ENCODE measurements around the gene COMMD10.
"Not testable (repeated sequence)": the region's sequence is repeated elsewhere in the genome, so short reads cannot be mapped to it uniquely, and the experiment has no call there.

The COMMD10 gene

DNA sequence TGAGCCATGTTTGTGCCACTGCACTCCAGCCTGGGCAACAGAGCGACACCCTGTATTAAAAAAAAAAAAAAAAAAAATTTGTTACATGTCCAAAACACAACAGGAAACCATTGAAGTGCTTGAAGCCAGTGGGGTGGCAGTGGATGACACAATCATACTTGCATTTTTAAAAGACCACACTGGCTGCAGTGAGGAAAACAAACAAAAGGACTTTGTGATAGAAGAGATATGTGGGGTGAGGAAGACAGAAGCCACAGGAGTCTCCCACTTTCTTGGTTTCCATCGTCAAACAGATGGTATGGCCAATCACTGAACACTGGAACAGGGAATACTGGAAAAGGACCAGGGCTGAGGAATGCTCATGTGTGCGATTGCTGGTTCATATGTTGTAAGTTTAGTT, 20.9 kb upstream of the COMMD10 start:
- H3K36me3 ChIP-seq (ENCODE audit: insufficient read depth, low read length): no peaks in the 10 kb centered on the region
- no peaks in the 10 kb centered on the region for H3K9me3 ChIP-seq (ENCODE audit: low read length)
- H3K27ac ChIP-seq (ENCODE audit: low read depth, low read length): no peak overlapping the region
- H3K9ac ChIP-seq (ENCODE audit: low read length): no peak overlapping the region
- H3K27me3 ChIP-seq (ENCODE audit: control insufficient read depth in 1 of 2, insufficient read depth in 2 of 2, low read length in 2 of 2): no peaks in the 10 kb centered on the region
- peaks cover 3% of the 10 kb centered on the region for H3K4me1 ChIP-seq (ENCODE audit: insufficient read depth, low read length)
- no peak overlapping the region for H3K4me3 ChIP-seq (ENCODE audit: low read depth in 1 of 2, low read length in 2 of 2)

DNA sequence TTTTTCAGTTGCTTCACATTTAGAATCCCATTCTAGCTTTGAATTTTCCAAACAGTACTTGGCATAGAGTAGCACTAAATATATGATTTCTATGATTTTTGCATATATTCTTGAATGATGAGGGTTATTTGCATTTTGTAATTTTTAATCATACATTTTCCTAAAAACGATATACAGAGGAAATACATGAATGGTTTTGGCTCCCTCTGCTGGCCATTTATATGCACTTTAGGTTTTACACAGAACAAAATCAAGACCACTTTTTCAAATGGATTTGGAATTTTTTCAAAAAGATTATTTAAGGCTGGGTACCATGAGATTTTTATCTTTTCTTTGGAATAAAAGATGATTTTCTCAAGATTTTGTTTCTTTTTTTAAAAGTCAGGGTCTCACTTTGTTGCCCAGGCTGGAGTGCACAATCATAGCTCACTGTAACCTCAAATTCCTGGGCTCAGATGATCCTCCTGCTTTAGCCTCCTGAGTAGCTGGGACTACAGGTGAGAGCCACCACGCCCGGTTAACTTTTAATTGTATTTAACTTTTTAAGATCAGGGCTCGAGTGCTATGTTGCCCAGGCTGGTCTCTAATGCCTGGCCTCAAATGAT, 16.7 kb upstream of the COMMD10 start:
- Histone ChIP-seq H3K9me3 (ENCODE audit: low read length) (no peaks in the 10 kb centered on the region), H3K27me3 (ENCODE audit: control insufficient read depth in 1 of 2, insufficient read depth in 2 of 2, low read length in 2 of 2) (no peaks in the 10 kb centered on the region), H3K36me3 (ENCODE audit: insufficient read depth, low read length) (no peaks in the 10 kb centered on the region), H3K27ac (ENCODE audit: low read depth, low read length) (no peak overlapping the region), H3K9ac (ENCODE audit: low read length) (no peak overlapping the region), H3K4me3 (ENCODE audit: low read depth in 1 of 2, low read length in 2 of 2) (no peak overlapping the region), H3K4me1 (ENCODE audit: insufficient read depth, low read length) (peaks cover 3% of the 10 kb centered on the region)

DNA sequence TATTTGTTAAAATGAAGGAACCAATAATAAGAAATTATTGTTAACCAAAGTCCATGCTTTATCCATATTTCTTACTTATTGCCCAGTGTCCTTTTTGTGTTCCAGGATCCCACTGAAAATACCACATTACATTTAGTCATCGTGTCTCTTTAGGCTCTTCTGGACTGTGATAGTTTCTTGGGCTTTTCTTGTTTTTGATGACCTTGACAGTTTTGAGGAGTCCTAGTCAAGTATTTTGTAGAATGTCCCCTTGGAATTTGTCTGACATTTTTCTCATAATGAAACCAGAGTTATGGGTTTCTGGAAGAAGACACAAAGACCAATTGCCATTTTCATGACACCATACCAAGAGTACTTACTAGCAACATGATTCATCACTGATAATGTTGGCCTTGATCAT, 13.6 kb upstream of the COMMD10 start:
- H3K36me3 ChIP-seq (ENCODE audit: insufficient read depth, low read length): no peaks in the 10 kb centered on the region
- no peaks in the 10 kb centered on the region for H3K27me3 ChIP-seq (ENCODE audit: control insufficient read depth in 1 of 2, insufficient read depth in 2 of 2, low read length in 2 of 2)
- no peak overlapping the region for H3K4me3 ChIP-seq (ENCODE audit: low read depth in 1 of 2, low read length in 2 of 2)
- H3K9ac ChIP-seq (ENCODE audit: low read length): no peak overlapping the region
- H3K4me1 ChIP-seq (ENCODE audit: insufficient read depth, low read length): peaks cover 3% of the 10 kb centered on the region
- H3K27ac ChIP-seq (ENCODE audit: low read depth, low read length): no peak overlapping the region
- no peaks in the 10 kb centered on the region for H3K9me3 ChIP-seq (ENCODE audit: low read length)

DNA sequence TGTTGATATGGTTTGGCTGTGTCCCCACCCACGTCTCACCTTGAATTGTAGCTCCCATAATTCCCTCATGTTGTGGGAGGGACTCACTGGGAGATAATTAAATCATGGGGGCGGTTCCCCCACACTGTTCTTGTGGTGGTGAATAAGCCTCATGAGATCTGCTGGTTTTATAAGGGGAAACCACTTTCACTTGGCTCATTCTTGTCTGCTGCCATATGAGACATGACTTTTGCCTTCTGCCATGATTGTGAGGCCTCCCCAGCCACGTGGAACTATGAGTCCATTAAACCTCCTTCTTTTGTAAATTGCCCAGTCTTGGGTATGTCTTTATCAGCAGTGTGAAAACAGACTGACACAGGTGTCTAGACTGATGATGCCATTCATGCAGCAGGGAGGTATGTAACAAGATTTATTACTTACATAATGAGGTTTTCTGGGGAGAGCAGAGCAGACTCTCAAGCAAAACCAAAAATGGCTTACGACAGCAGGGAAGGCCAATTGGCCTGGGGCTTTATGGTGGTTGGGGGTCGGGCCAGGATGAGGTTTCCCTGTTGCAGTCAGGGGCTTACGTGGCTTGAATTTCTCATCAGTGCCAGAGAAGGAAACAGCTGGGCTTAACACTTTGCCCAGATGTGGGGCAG, 9.5 kb upstream of the COMMD10 start:
- Histone ChIP-seq H3K9me3 (ENCODE audit: low read length) (no peaks in the 10 kb centered on the region), H3K9ac (ENCODE audit: low read length) (no peak overlapping the region), H3K4me1 (ENCODE audit: insufficient read depth, low read length) (no peaks in the 10 kb centered on the region), H3K27me3 (ENCODE audit: control insufficient read depth in 1 of 2, insufficient read depth in 2 of 2, low read length in 2 of 2) (no peaks in the 10 kb centered on the region), H3K36me3 (ENCODE audit: insufficient read depth, low read length) (no peaks in the 10 kb centered on the region), H3K27ac (ENCODE audit: low read depth, low read length) (no peak overlapping the region), H3K4me3 (ENCODE audit: low read depth in 1 of 2, low read length in 2 of 2) (no peak overlapping the region)

DNA sequence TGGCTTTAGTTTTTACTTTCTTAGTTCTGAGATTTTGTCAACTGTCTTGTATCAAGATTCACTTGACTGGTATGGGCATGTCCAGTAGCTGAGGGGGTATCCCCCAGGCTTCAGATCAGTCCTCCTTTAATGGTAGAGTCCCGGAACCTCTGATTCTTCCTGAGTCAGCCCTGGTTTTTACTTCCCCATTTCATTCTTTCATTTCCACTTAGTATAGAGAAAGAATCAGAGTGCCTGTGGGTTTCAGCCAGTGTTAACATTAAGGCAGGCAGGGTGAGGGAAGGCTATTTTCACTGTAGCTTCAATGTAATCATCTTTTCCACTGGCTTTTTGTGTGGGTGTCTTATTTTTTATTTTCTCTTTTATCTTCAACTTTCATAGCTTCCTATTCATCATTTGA, 8.3 kb upstream of the COMMD10 start:
- Histone ChIP-seq H3K9me3 (ENCODE audit: low read length) (no peaks in the 10 kb centered on the region), H3K27ac (ENCODE audit: low read depth, low read length) (no peak overlapping the region), H3K36me3 (ENCODE audit: insufficient read depth, low read length) (no peaks in the 10 kb centered on the region)

DNA sequence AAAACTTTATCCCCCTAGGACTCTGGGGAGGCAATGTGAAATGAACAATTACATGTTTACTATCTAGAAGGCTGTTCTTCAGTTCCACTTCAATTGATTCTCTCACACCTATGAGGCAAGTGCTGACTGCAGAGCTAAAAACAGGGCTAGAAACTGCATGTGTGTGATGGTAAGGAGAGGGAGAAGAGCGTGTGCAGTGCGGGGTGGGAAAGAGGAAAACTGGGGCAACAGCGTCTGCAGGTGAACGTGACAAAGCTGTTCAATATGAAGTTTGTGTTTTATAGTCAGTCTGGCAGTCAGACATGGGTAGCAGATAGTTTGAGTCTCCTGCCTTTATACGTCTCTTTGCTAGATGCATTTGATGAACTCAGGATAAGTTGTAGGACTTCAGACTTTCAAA, 6.6 kb upstream of the COMMD10 start:
- Histone ChIP-seq H3K27me3 (ENCODE audit: control insufficient read depth in 1 of 2, insufficient read depth in 2 of 2, low read length in 2 of 2) (no peaks in the 10 kb centered on the region), H3K27ac (ENCODE audit: low read depth, low read length) (no peak overlapping the region), H3K9me3 (ENCODE audit: low read length) (no peaks in the 10 kb centered on the region), H3K4me3 (ENCODE audit: low read depth in 1 of 2, low read length in 2 of 2) (no peak overlapping the region), H3K36me3 (ENCODE audit: insufficient read depth, low read length) (no peaks in the 10 kb centered on the region), H3K4me1 (ENCODE audit: insufficient read depth, low read length) (no peaks in the 10 kb centered on the region), H3K9ac (ENCODE audit: low read length) (no peak overlapping the region)

More for the DNA sequence above, 8.3 kb upstream of the COMMD10 start:
- no peak overlapping the region for H3K4me3 ChIP-seq (ENCODE audit: low read depth in 1 of 2, low read length in 2 of 2)
- no peaks in the 10 kb centered on the region for H3K4me1 ChIP-seq (ENCODE audit: insufficient read depth, low read length)
- H3K9ac ChIP-seq (ENCODE audit: low read length): no peak overlapping the region
- H3K27me3 ChIP-seq (ENCODE audit: control insufficient read depth in 1 of 2, insufficient read depth in 2 of 2, low read length in 2 of 2): no peaks in the 10 kb centered on the region

DNA sequence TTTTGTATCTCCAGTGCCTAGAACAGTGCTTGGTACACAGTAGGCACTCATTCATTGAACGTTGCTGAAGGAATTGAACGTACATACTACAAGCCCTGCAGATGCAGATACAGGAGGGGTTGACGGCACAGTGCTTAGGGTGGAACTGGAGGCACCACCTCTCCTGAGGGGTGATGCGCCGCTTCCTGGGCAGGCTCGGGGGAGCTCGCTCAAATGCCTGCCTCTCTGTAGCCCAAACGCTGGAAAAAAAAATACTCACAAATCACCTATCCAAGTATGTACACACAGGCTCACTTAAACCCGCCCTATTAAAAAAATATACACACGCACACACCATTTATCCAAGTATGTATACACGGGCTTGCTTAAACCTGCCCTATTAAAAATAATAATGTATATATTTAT, 536 bp upstream of the COMMD10 start:
- Histone ChIP-seq H3K9me3 (ENCODE audit: low read length) (no peaks in the 10 kb centered on the region), H3K27me3 (ENCODE audit: control insufficient read depth in 1 of 2, insufficient read depth in 2 of 2, low read length in 2 of 2) (no peaks in the 10 kb centered on the region), H3K27ac (ENCODE audit: low read depth, low read length) (no peak overlapping the region), H3K4me3 (ENCODE audit: low read depth in 1 of 2, low read length in 2 of 2) (peak overlapping the region; percentile 80 to 91), H3K36me3 (ENCODE audit: insufficient read depth, low read length) (no peaks in the 10 kb centered on the region), H3K4me1 (ENCODE audit: insufficient read depth, low read length) (peaks cover 15% of the 10 kb centered on the region), H3K9ac (ENCODE audit: low read length) (no peak overlapping the region)

DNA sequence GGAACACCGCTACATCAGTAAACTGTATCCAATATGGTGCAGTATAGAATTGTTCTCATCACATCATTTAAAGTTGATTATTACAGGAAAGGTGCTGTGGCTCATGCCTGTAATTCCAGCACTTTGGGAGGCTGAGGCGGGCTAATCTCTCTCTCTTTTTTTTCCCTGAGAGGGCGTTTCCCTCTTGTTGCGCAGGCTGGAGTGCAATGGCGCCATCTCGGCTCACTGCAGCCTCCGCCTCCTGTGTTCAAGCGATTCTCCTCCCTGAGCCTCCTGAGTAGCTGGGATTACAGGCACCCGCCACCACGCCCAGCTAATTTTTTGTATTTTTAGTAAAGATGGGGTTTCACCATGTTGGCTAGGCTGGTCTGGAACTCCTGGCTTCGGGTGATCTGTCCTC, 1.5 kb downstream of the COMMD10 start:
- Histone ChIP-seq H3K4me3 (ENCODE audit: low read depth in 1 of 2, low read length in 2 of 2) (peak overlapping the region in 1 of 2 donors; percentile 91), H3K4me1 (ENCODE audit: insufficient read depth, low read length) (peaks cover 15% of the 10 kb centered on the region)
- H3K36me3 ChIP-seq (ENCODE audit: insufficient read depth, low read length); H3K9ac ChIP-seq (ENCODE audit: low read length); H3K9me3 ChIP-seq (ENCODE audit: low read length); H3K27ac ChIP-seq (ENCODE audit: low read depth, low read length); H3K27me3 ChIP-seq (ENCODE audit: control insufficient read depth in 1 of 2, insufficient read depth in 2 of 2, low read length in 2 of 2): not testable (repeated sequence)

DNA sequence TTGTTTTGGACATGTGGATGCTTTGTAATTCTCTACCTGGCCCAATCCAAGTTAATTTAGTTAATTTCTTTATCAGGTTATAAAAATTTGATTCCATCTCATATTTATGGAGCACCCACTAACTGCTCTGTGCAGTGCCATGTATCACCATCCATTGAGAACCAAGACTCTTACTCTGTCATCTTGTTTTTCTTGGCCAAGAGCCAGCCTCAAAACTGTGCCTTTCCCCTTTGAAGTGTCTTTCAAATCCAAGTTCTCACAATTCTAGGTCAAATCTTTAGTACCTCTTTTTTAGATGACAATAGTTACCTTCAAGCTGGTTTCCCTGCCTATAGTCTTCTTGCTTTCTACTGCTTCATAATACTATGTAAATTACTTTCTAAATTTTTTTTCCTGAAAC, 3.2 kb downstream of the COMMD10 start:
- no peak overlapping the region for H3K27ac ChIP-seq (ENCODE audit: low read depth, low read length)
- H3K4me1 ChIP-seq (ENCODE audit: insufficient read depth, low read length): peaks cover 15% of the 10 kb centered on the region
- no peak overlapping the region for H3K4me3 ChIP-seq (ENCODE audit: low read depth in 1 of 2, low read length in 2 of 2)
- peaks cover 19% of the 10 kb centered on the region for H3K36me3 ChIP-seq (ENCODE audit: insufficient read depth, low read length)
- H3K9ac ChIP-seq (ENCODE audit: low read length): no peak overlapping the region
- no peaks in the 10 kb centered on the region for H3K27me3 ChIP-seq (ENCODE audit: control insufficient read depth in 1 of 2, insufficient read depth in 2 of 2, low read length in 2 of 2)
- H3K9me3 ChIP-seq (ENCODE audit: low read length): no peaks in the 10 kb centered on the region

DNA sequence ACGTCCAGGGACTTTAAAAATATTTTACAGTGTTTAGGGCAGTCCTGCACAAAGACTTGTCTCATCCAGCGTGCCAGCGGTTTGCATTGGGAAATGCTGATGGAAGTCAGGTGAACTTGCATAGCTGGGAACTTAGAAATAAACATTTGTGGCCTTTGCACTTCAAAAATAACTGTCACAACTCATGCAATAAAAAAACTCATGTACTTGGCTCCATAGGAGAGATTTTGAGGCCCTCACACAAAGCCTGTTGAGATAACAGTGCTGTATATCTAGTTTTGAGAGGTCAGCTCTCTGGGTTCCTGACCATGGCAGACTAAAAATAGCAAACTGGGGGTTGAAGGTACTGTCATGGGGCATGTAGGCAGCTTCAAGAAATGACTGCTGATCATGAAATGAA, 5.5 kb downstream of the COMMD10 start:
- no peak overlapping the region for H3K27ac ChIP-seq (ENCODE audit: low read depth, low read length)

DNA sequence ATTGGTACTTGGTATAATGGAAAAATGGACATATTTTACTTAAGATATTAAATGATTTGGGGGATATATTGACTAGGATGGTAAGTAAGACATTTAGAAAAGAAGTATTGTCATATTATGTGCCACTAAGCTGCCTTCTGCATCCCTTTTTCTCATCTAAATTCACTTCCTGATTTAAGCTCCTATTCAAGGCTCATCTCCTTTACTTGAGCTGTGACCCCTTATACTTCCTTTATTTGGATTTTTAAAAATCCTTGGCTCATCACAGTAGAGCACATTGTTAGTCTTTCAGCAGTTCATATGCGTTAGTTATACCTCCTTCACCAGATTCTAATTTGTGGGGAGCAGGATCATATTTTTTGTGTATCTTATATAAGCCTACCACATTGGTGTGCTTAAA, 6.6 kb downstream of the COMMD10 start:
- Histone ChIP-seq H3K9ac (ENCODE audit: low read length) (no peak overlapping the region), H3K36me3 (ENCODE audit: insufficient read depth, low read length) (peaks cover 38% of the 10 kb centered on the region), H3K27ac (ENCODE audit: low read depth, low read length) (no peak overlapping the region), H3K9me3 (ENCODE audit: low read length) (no peaks in the 10 kb centered on the region), H3K4me3 (ENCODE audit: low read depth in 1 of 2, low read length in 2 of 2) (no peak overlapping the region), H3K27me3 (ENCODE audit: control insufficient read depth in 1 of 2, insufficient read depth in 2 of 2, low read length in 2 of 2) (no peaks in the 10 kb centered on the region), H3K4me1 (ENCODE audit: insufficient read depth, low read length) (no peaks in the 10 kb centered on the region)

More for the DNA sequence above, 5.5 kb downstream of the COMMD10 start:
- H3K9me3 ChIP-seq (ENCODE audit: low read length): no peaks in the 10 kb centered on the region
- H3K27me3 ChIP-seq (ENCODE audit: control insufficient read depth in 1 of 2, insufficient read depth in 2 of 2, low read length in 2 of 2): no peaks in the 10 kb centered on the region
- peaks cover 8% of the 10 kb centered on the region for H3K4me1 ChIP-seq (ENCODE audit: insufficient read depth, low read length)
- H3K4me3 ChIP-seq (ENCODE audit: low read depth in 1 of 2, low read length in 2 of 2): no peak overlapping the region
- H3K9ac ChIP-seq (ENCODE audit: low read length): no peak overlapping the region
- H3K36me3 ChIP-seq (ENCODE audit: insufficient read depth, low read length): peaks cover 38% of the 10 kb centered on the region

DNA sequence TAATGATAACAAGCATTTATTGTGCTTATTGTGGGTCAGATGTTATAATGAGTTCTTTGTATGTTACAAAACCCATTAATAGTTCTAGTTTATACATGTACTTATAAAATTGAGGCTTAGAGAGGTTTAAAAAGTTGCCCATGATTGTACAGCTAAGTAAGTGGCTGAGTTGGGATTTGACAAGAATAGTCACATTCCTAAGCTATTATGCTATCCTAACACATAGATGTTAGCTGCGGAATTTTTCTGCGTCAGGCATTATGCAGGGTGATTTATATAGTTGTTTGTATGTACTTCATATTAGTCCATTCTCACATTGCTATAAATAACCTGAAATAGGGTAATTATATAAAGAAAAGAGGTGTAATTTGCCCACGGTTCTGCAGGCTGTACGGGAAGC, 12.5 kb downstream of the COMMD10 start:
- Histone ChIP-seq H3K36me3 (ENCODE audit: insufficient read depth, low read length) (peaks cover 27% of the 10 kb centered on the region), H3K4me3 (ENCODE audit: low read depth in 1 of 2, low read length in 2 of 2) (no peak overlapping the region), H3K9ac (ENCODE audit: low read length) (no peak overlapping the region), H3K27me3 (ENCODE audit: control insufficient read depth in 1 of 2, insufficient read depth in 2 of 2, low read length in 2 of 2) (no peaks in the 10 kb centered on the region), H3K9me3 (ENCODE audit: low read length) (no peaks in the 10 kb centered on the region), H3K4me1 (ENCODE audit: insufficient read depth, low read length) (no peaks in the 10 kb centered on the region), H3K27ac (ENCODE audit: low read depth, low read length) (no peak overlapping the region)
